ENCODE results near the gene HSF4.

HSF4 gene

DNA sequence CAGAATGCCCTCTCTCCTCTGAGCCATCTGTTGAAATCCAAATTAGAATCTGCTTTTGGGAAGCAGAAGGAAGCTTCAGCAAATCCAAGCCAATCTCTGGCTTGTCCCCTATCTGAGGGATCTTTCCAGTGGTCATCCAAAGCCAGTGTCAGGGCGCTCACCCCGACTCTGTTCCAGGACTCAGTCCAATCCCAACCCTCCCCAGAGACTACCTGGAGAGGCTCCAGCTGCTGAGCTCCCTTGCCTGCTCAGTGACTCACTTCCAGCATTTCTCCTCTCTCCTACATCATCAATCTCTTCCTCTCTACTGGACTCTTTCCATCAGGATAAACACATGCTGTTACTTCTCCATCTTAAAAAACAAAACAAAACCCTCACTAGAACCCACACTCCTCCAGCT lies 16.8 kb downstream of the HSF4 start:
- H3K4me3 ChIP-seq (ENCODE audit: low read depth, low read length) = no peak overlapping the region
- POLR2A ChIA-PET = interaction anchor here (0.6 to 1.0 kb wide), 2 partner anchors 11 to 20 kb away, joined by 3 to 8 read pairs; partner anchors contain the start of gene NOL3
- CTCF ChIA-PET = interaction anchor here (0.7 to 10.2 kb wide), 8 partner anchors 9 to 286 kb away, joined by 3 to 128 read pairs (median 6); partner anchors contain the start of genes FBXL8, NOL3 and TRADD
- peak; percentile 44 for DNase-seq (ENCODE audit: low read depth, low spot score)
- TF ChIP-seq, protein P1, sequence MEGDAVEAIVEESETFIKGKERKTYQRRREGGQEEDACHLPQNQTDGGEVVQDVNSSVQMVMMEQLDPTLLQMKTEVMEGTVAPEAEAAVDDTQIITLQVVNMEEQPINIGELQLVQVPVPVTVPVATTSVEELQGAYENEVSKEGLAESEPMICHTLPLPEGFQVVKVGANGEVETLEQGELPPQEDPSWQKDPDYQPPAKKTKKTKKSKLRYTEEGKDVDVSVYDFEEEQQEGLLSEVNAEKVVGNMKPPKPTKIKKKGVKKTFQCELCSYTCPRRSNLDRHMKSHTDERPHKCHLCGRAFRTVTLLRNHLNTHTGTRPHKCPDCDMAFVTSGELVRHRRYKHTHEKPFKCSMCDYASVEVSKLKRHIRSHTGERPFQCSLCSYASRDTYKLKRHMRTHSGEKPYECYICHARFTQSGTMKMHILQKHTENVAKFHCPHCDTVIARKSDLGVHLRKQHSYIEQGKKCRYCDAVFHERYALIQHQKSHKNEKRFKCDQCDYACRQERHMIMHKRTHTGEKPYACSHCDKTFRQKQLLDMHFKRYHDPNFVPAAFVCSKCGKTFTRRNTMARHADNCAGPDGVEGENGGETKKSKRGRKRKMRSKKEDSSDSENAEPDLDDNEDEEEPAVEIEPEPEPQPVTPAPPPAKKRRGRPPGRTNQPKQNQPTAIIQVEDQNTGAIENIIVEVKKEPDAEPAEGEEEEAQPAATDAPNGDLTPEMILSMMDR (IDR thresholded peaks at IDR 0.05; ENCODE audit: insufficient read depth, low read length, missing control alignments) = no peak

DNA sequence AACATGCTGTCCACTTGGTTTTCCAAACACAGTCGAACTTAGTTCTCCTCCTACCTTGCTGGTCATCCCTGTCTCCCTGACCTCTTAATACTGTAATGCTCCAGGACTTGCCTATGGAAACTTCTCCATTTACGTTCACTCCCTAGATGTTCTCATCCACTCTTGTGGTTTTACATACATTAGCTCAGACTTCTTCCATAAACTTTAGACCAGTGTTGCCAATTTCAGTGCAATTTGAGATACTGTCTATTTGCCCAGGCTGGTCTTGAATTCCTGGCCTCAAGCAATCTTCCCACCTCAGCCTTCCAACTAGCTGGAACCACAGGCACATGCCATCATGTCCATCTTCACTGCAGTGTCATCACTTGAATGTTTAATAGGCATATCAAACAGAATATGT lies 17.7 kb downstream of the HSF4 start:
- ChIA-PET POLR2A (no interaction called here), CTCF (interaction anchor here (0.9 to 10.2 kb wide), 9 partner anchors 10 to 229 kb away, joined by 3 to 128 read pairs (median 21); partner anchors contain the start of genes CES3, FBXL8, NOL3 and TRADD)
- no peak overlapping the region for H3K4me3 ChIP-seq (ENCODE audit: low read depth, low read length)
- TF ChIP-seq, protein P1 (IDR thresholded peaks at IDR 0.05; ENCODE audit: insufficient read depth, low read length, missing control alignments) = no peak
- no peak for DNase-seq (ENCODE audit: low read depth, low spot score)

DNA sequence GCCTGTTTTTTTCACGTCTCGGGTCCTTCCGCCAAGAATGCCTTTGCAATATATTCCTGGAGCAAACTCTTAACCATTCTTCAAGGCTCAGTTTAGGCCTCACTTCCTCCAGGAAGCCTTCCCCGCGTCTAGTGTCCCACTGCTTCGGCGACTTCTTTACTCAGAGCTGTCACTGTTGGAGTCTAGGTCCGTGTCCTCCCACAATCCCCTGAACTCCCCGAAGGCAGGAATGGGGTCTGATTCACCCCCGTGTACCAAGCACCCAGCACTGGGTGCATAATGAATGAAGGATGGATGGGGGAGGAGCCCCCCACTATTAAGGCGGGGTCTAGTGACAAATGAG lies 18.7 kb downstream of the HSF4 start:
- TF ChIP-seq, protein P1 (IDR thresholded peaks at IDR 0.05; ENCODE audit: insufficient read depth, low read length, missing control alignments) = no peak
- CTCF ChIA-PET = interaction anchor here (0.9 to 10.2 kb wide), 12 partner anchors 11 to 288 kb away, joined by 3 to 128 read pairs (median 8); partner anchors contain the start of genes CES3, FBXL8, NOL3 and TRADD
- H3K4me3 ChIP-seq (ENCODE audit: low read depth, low read length) = peak overlapping the region; percentile 74
- POLR2A ChIA-PET = no interaction called here
- DNase-seq (ENCODE audit: low read depth, low spot score) = no peak

DNA sequence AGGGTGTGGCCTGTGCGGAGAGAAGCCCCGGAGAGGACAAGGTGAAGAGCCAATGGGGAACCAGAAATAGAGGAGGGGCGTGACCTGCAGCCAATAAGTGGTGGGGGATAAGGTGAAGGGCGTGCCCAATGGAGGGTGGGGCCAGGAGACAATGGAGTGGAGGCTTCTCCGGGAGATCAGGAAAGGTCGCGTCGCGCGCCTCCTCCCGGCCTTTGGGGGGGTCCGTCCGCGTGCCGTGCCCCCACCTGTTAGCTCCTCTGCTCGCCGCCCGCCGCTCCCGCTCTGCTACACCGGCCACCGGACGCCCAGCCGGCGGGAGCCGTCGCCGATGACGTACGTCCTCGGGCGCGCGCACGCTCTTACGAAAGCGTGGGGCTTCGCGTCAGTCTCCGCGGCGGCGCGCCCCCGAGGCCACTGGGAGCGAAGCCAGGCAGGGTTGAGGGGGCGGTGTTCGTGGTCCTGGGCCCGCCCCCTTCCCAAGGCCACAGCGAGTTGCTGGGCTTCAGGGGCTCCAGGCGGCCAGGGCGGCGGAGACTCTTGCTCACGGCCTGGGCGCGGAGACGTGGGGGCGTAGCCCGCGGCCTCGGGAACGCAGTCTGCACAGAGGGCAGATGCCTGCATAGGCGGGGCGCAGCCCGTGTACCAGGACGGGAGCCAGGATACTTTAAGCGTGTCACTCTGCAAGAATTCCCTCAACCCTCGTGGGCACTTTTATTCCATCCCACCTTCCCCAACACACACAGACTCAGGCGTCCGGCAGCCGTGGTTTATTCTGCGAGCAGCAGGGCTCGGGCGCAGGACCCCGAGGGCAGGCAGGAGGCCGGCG lies 19.3 kb downstream of the HSF4 start, which contains the start of gene MATCAP1:
MATCAP1 (minus strand) TSS at position 337 of the 826 bp plus-strand sequence. CDS start 3,353 bp downstream, outside the sequence.
- ChIA-PET CTCF (interaction anchor here (0.7 to 10.2 kb wide), 24 partner anchors 11 to 289 kb away, joined by 3 to 128 read pairs (median 10); partner anchors contain the start of genes CES3, FBXL8, NOL3 and TRADD), POLR2A (interaction anchor here (1.6 kb wide), 1 partner anchor 64 kb away, joined by 4 read pairs; the partner anchor contains the start of gene FHOD1)
- TF ChIP-seq, protein P1 (IDR thresholded peaks at IDR 0.05; ENCODE audit: insufficient read depth, low read length, missing control alignments) = no peak
- DNase-seq (ENCODE audit: low read depth, low spot score) = peak; percentile 82
- H3K4me3 ChIP-seq (ENCODE audit: low read depth, low read length) = peak within 1 kb of the TSS; percentile 74

DNA sequence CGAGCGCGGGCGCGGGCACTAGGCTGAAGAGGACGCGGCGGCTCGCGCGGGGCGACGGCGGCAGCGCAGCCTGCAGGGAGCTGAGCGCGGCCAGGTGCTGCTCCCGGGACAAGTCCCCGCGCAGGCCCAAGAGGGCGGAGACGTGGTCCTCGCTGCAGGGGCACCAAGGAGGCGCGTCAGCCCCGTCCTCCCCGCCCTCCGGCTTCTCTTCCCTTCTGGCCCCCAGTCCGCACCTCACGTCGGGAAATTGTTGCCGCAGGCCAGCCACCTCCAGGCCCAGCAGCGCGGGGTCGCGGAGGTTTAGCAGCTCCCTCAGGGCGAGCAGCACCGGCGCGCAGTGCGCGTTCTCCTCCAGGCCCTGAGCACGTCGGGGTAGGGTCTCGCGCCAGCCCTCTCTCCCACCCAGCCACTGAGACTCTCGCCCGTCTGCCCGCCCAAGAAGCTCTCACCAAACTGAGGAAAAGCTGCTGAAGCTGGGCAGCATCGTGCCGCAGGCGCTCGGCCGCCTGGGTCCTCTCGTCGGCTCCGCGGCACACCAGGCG lies 20.0 kb downstream of the HSF4 start:
- no peak for DNase-seq (ENCODE audit: low read depth, low spot score)
- TF ChIP-seq, protein P1 (IDR thresholded peaks at IDR 0.05; ENCODE audit: insufficient read depth, low read length, missing control alignments) = no peak
- CTCF ChIA-PET = interaction anchor here (0.7 to 10.2 kb wide), 40 partner anchors 10 to 289 kb away, joined by 3 to 128 read pairs (median 6); partner anchors contain the start of genes B3GNT9, CES3, CES4A and FBXL8
- POLR2A ChIA-PET = interaction anchor here (1.6 kb wide), 1 partner anchor 63 kb away, joined by 4 read pairs; the partner anchor contains the start of gene FHOD1
- H3K4me3 ChIP-seq (ENCODE audit: low read depth, low read length) = peak overlapping the region; percentile 74

Measured in AG04449 (cell line).